Hepatic stellate cell (primary cell): Measurements from ENCODE around the gene C1S.
"Not testable (repeated sequence)": the region's sequence is repeated elsewhere in the genome, so short reads cannot be mapped to it uniquely, and the experiment has no call there.

Source experiments
- DNase-seq: peaks from one replicate; pipeline ENCODE4 v3.0.0; 2011; ENCODE audit warnings: low spot score

The C1S gene

DNA sequence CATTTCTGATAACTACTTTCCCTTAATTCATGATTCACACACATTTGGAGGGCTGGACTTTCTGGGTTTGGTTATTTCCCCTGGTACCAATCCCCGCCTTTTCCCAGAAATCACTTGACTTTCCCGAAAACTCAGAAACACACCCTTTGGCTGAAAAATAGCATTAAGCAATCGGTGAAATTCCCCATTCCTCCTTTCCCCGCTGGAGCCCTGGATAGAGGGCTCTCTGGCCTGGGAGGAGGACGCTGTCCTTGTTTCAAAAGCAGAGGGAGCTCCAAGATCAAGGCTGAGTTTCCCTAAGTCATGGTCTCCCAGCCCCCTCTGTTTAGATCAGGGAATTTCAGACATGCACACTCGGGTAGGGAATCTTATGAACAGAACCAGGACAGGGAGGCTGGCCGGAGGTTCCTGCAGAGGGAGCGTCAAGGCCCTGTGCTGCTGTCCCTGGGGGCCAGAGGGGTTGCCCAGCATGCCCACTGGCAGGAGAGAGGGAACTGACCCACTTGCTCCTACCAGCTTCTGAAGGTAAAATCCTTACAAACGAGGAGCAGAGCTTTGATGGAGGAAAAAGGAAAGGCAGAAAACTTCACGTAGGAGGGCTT lies at the start of gene C1S:
Gene C1S, plus strand, starts transcription at position 366 of the 602 bp plus-strand sequence. CDS start 1,195 bp downstream, outside the sequence.
- peak; percentile 95 for DNase-seq

- DNase-seq = not testable (repeated sequence)
Measured at GRCh38 chr12:7011398-7011797, 49.1 kb upstream of the C1S start.

DNA sequence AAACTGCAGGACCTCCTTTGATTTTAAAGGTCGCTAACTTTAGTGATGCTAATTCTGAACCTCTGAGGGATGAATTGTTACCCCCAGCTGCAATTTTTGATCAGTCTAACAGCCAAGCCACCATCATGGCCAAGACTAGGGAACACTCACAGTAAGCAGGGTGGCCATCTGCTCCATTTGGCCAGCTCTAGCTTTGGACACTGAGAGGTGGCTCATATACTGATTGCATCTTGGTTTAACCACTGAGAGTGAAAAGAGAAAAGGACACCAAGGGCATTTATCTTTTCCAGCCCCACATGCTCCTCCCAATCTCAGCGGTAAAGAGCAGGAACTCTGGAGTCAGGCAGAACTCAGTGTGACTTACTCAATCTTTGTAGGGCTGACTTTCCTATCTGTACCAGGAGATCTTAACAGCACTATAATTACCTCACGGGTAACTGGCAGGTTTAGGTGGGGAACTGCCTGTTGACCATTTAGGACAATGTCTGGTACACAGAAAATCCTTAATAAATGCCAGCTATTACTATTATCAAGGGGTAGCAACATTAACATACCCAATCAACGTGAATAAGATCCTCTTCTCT lies 48.4 kb upstream of the C1S start:
- DNase-seq = no peak

GRCh38 chr12:7013101-7013500 lies 47.4 kb upstream of the C1S start:
- no peak for DNase-seq

DNA sequence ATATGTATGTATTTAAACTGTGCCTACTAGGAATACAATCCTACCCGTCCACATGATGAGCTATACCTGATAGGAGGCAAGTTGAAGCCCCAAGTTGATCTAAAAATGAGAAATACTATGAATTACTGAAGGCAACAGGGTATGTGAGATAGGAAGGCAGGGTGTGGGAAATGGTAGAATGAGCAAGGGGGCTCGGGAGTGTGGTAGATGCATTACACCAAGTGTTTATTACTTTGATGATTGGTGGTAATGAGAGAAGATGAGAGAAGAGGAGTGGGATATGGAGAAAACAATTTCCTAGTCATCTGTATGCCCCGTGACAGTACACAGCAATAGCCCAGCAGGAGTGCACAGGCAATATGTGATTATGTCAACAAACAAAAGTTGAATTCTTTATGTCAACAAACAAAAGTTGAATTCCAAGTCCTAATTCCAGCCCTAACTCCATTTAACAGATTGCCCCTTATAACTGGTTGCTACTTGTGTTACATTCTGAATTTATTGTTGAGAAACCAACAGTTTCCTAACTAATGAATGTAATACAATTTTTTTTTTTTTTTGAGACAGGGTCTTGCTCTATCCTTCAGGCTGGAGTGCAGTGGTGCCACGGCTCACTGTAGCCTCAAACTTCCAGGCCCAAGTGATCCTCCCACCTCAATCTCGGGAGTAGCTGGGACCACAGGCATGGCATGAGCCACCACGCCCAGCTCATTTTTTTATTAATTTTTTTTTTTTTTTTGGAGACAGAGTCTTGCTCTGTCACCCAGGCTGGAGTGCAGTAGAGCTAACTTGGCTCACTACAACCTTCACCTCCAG lies 44.8 kb upstream of the C1S start:
- DNase-seq = no peak

- DNase-seq = no peak
Measured at GRCh38 chr12:7016958-7017571, 43.5 kb upstream of the C1S start.

DNA sequence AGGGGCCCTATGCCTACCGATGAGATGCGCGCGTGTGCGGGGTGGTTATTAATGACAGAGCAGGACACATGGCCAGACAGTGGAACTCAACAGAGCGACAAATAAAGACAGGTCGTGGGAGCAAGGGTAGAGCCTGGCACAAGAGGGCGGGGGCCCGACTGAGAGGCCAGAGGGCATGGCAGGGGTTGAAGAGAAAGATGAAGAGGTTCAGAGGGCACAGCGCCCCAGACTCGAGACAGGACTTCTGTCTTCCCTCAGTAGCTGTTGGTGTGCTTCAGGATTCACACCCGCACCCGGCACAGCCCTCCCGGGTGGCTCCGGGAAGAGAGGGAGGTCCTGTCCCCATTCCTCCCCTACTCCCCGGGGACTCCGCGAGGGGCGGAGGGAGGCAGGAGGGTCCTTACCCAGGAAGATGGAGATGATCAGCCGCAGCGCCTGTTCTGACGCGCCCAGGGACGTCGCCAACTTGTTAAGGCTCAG lies 42.6 kb upstream of the C1S start:
- no peak for DNase-seq

- peak; percentile 98 for DNase-seq
Measured at GRCh38 chr12:7018350-7019042, 42.0 kb upstream of the C1S start, which contains the start of gene LPCAT3. LPCAT3 (minus strand) TSS chr12:7018476; CDS start chr12:7018424, 52 bp downstream.

- DNase-seq = no peak
Measured at GRCh38 chr12:7019043-7019569, 41.4 kb upstream of the C1S start.

- DNase-seq = no peak
Measured at GRCh38 chr12:7021956-7022355, 38.6 kb upstream of the C1S start.

DNA sequence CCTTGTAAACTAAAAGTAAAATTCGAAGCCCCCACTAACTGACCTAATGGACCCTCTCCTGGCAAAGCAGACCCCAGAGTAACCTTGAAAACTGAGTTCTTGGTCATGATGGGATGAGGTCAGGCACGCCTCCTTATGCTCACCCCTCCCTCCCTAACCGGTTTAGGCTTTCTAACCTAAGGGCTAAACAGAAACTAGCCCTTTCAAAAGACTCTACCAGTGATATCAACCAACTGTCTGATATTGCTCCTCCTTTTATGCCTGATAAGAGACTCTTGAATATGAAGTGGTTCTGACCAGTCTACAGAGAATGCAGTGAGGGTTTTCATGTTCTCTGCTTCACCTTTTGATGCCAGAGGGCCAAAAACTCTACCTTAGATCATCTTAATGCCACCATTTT lies 37.4 kb upstream of the C1S start:
- DNase-seq = no peak

GRCh38 chr12:7026854-7027253 lies 33.7 kb upstream of the C1S start:
- DNase-seq = no peak

DNA sequence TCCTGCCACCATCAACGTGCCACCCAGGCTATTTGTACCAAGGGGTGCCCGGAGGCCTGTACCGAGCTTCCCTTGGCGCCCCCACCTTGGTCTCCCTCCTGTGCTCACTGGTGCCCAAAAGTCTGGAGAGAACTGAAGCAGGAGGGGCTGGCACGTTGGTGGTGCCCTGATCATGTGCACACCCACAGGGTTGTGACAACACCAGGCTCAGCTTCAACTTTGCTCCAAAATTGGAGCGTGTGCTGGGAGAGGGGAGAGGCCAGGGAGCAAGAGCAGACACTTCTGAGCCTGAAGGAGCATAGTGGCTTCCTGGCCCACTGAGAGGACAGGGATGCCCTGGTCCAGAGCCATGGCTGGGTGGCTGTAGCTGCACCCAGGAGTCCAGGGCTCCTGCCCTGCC lies 29.2 kb upstream of the C1S start:
- no peak for DNase-seq

DNA sequence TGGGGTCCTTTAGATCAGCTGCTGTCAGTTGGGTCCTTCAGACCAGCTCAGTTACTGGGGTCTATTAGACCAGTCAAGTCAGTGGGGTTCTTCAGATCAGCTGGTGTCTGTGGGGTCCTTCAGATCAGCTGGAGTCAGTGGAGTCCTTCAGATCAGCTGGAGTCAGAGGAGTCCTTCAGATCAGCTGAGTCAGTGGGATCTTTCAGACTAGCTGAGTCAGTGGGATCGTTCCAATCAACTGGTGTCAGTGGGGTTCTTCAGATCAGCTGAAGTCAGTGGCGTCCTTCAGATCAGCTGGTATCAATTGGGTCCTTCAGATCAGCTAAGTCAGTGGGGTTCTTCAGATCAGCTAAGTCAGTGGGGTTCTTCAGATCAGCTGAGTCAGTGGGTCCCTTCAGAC lies 27.5 kb upstream of the C1S start:
- DNase-seq = no peak

DNA sequence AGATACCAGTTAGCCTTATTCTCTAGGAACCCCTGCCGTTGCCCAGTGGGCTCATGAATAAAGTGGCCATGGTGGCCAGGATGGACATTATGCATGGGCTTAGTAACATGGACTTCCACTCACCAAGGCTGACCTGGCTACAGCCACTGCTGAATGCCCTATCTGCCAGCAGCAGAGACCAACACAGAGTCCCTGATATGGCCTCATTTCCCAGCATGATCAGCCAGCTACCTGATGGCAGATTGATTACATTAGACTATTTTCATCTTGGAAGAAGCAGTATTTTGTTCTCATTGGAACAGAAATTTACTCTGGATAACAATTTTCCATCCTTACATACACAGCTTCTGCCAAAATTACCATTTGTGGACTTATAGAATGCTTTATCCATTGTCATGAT lies 26.1 kb upstream of the C1S start:
- no peak for DNase-seq

DNA sequence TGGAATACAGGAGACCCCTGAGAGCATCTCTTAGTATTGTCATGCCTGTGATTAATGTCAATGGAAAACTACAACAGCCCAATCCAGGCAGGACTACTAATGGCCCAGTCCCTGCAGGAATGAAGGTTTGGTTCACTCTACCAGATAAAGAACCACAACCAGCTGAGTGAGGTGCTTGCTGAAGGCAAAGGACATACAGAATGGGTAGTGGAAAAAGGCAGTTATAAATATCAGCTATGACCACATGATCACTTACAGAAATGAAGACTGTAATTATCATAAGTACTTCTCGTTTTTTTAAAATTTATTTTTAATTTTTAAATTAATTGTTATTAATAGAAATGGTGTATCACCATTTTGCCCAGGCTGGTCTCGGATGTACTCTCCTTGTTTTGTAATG lies 25.1 kb upstream of the C1S start:
- no peak for DNase-seq

DNA sequence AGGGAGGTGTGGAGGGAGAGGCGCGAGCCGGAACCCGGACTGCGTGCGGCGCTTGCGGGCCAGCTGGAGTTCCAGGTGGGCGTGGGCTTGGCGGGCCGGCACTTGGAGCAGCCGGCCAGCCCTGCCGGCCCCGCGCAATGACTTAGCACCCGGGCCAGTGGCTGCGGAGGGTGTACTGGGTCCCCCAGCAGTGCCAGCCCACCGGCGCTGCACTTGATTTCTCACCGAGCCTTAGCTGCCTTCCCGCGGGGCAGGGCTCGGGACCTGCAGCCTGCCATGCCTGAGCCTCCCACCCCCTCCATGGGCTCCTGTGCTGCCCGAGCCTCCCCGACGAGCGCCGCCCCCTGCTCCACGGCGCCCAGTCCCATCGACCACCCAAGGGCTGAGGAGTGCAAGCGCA lies 23.1 kb upstream of the C1S start:
- not testable (repeated sequence) for DNase-seq

DNA sequence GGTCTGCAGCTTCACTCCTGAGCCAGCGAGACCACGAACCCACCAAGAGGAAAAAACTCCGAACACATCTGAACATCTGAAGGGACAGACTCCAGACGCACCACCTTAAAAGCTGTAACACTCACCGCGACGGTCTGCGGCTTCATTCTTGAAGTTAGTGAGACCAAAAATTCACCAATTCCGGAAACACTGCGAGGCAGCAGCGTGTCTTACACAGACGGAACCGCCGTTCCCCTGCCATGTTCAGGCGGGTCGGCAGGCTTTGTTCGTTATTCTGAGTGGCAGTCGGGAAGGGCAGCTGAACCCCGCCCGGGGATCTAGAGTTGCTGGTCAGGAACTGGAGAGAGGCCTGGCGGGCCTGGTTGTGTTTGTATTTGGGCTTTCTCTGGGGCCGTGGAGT lies 21.9 kb upstream of the C1S start:
- DNase-seq = no peak

- no peak for DNase-seq
Measured at GRCh38 chr12:7039403-7039802, 21.1 kb upstream of the C1S start.

GRCh38 chr12:7042842-7043241 lies 17.7 kb upstream of the C1S start:
- DNase-seq = peak; percentile 52

DNA sequence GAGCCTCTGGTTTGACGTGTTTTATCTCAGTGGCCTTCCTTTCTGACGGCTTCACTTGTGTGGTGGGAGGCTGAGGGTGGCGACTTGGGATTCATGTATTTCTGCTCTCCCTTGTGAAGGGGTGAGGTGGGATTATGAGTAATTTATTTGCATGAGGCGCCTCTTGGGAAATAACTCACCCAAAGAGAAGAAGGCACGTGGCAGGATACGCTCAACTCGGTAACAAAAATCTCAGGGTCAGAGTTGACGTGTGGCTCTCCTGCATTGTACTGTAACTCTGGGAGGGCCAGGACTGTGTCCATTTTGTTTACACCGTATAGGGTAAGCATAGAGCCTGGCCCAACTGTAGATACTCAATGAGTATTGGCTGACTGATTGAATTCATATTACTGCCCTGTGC lies 14.6 kb upstream of the C1S start:
- DNase-seq = no peak
